Neutrophil (primary cell): ENCODE results near the gene USP20.

ENCODE experiments used
- H3K27ac ChIP-seq: fragments of 200-600 bp; sonication (generic); 2 replicates; pipeline ENCODE4 v1.5.1; 2016; ENCODE audit warnings: mild to moderate bottlenecking, moderate library complexity
- H3K27me3 ChIP-seq: fragments of 200-600 bp; sonication (generic); 2 replicates; pipeline ENCODE4 v1.6.0; 2016; ENCODE audit warnings: mild to moderate bottlenecking
- H3K36me3 ChIP-seq: fragments of 200-600 bp; sonication (generic); 2 replicates; pipeline ENCODE4 v1.5.1; 2017
- H3K4me1 ChIP-seq, 2 experiments: fragments of 200-600 bp in 1 of 2; sonication (generic) in 1 of 2; 1 replicate in 1 of 2; 2 replicates in 1 of 2; pipeline versions ENCODE4 v1.5.1 to v1.6.1; 2013 to 2016; ENCODE audit warnings: low read depth in 1 of 2, low read length in 1 of 2, mild to moderate bottlenecking in 1 of 2, moderate library complexity in 1 of 2; ENCODE audit not compliant: control insufficient read depth in 1 of 2, insufficient read depth in 1 of 2
- H3K4me3 ChIP-seq, 2 experiments: fragments of 200-600 bp in 1 of 2; sonication (generic) in 1 of 2; 1 replicate in 1 of 2; 2 replicates in 1 of 2; pipeline ENCODE4 v1.5.1; 2013 to 2016; ENCODE audit warnings: low read depth in 1 of 2, low read length in 1 of 2, mild to moderate bottlenecking in 1 of 2, moderate library complexity in 1 of 2
- H3K9me3 ChIP-seq: fragments of 200-600 bp; sonication (generic); 2 replicates; pipeline ENCODE4 v1.5.1; 2016
- TF ChIP-seq, protein P1 (sequence below): fragments of 200-600 bp; sonication (generic); IDR thresholded peaks from 2 replicates; pipeline ENCODE4 v1.5.1; 2016; ENCODE audit warnings: antibody characterized with exemption

USP20 gene

DNA sequence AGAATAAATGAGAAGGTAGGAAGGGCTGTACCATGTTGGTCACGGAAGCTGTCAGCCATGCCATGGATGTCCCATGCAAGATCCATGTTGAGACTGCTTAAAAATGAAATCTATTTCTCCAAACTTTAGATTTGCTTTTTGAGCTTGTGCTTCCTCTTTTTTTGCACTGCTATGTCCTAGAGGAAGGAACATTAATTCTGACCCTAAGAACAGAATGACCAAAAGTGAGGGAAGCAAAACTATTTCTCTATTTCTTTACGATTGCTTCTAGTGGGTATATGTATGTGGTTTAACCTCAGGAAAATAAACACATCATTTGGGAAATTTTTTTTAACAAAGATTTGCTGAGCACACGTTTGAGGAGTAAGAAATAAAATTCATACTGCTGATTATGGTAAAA lies 84.6 kb downstream of the USP20 start:
- Histone ChIP-seq H3K4me3 (no peak overlapping the region), H3K9me3 (no peaks in the 10 kb centered on the region), H3K27ac (peak overlapping the region; percentile 74), H3K27me3 (no peaks in the 10 kb centered on the region), H3K36me3 (peaks cover 44% of the 10 kb centered on the region), H3K4me1 (peaks cover 6 to 10% of the 10 kb centered on the region in 2 experiments)
- TF ChIP-seq, protein P1, sequence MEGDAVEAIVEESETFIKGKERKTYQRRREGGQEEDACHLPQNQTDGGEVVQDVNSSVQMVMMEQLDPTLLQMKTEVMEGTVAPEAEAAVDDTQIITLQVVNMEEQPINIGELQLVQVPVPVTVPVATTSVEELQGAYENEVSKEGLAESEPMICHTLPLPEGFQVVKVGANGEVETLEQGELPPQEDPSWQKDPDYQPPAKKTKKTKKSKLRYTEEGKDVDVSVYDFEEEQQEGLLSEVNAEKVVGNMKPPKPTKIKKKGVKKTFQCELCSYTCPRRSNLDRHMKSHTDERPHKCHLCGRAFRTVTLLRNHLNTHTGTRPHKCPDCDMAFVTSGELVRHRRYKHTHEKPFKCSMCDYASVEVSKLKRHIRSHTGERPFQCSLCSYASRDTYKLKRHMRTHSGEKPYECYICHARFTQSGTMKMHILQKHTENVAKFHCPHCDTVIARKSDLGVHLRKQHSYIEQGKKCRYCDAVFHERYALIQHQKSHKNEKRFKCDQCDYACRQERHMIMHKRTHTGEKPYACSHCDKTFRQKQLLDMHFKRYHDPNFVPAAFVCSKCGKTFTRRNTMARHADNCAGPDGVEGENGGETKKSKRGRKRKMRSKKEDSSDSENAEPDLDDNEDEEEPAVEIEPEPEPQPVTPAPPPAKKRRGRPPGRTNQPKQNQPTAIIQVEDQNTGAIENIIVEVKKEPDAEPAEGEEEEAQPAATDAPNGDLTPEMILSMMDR: no peak

DNA sequence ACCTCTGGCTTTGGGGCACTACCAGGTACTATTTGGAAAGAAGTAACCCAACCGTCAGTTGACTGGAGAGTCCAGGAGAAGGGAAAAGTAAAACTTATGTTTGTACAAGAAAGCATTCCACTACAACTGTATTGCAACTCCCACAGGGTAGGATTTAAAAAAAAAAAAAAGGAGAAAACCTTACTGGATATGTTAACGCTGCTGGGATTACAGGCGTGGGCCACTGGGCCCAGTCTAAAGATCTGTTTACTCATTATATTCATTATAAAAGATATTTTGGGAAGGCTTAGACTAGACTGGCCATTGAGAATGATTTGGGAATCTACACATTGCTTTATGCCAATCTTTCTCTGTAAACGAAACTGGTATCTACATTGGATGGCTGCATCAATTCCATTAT lies 86.6 kb downstream of the USP20 start:
- Histone ChIP-seq H3K36me3 (peaks cover 49% of the 10 kb centered on the region), H3K4me3 (no peak overlapping the region), H3K27ac (no peak overlapping the region), H3K9me3 (no peaks in the 10 kb centered on the region), H3K4me1 (peaks cover 6 to 10% of the 10 kb centered on the region in 2 experiments), H3K27me3 (no peaks in the 10 kb centered on the region)
- TF ChIP-seq, protein P1: no peak

DNA sequence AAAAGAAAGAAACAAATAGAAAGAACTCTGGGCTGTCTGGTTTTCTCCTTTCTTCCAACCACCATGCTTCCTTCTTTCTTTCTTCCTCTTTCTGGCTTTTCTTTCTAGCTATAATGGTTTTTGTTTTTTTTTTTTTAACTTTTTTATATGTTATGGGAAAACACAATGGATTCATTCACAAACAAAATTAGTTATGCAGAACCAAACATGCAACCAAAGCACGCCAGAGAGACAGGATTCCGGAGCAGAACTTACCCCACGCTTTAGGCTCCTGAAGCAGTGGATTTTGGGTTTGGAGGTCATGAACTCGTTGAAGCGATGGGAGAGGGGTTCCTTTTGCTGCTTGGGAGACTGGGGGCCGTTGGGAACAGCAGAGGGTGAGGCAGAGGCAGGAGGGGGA lies 88.3 kb downstream of the USP20 start:
- peak overlapping the region; percentile 59 for H3K27ac ChIP-seq
- H3K4me1 ChIP-seq: peaks cover 6 to 10% of the 10 kb centered on the region in 2 experiments
- TF ChIP-seq, protein P1: no peak
- no peak overlapping the region for H3K4me3 ChIP-seq
- H3K27me3 ChIP-seq: no peaks in the 10 kb centered on the region
- peaks cover 63% of the 10 kb centered on the region for H3K36me3 ChIP-seq
- no peaks in the 10 kb centered on the region for H3K9me3 ChIP-seq

DNA sequence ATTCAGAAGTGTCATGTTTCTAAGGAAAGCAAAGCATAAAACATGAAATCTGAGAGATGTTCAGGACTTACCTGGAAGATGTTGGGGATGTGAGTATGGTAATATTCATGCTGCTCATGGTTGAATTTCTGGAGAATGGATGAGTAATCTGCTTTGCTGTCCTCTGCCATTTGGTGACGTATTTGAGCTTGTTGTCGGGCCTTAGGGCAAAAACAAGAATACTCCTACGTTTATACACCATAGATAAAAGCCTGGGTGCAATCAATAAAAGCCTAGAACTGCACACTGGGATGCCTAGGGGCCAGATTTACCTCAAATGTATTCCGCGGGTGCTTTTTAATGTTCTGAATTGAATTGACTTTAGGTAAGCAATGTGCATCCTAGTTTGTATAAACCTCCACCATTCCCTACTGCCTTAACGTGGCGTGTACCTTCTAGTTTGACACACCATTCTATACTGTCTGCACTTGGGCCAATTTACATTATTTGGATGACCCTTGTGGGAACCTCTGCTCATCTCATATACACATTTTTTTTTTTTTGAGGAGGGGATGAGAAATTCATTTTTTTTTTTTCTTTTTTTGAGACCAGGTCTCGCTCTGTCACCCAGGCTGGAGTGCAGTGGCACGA lies 94.4 kb downstream of the USP20 start:
- H3K4me3 ChIP-seq: no peak overlapping the region
- peaks cover 16 to 29% of the 10 kb centered on the region in 2 experiments for H3K4me1 ChIP-seq
- no peak overlapping the region for H3K27ac ChIP-seq
- peaks cover 43% of the 10 kb centered on the region for H3K36me3 ChIP-seq
- no peaks in the 10 kb centered on the region for H3K27me3 ChIP-seq
- TF ChIP-seq, protein P1: no peak
- no peaks in the 10 kb centered on the region for H3K9me3 ChIP-seq

DNA sequence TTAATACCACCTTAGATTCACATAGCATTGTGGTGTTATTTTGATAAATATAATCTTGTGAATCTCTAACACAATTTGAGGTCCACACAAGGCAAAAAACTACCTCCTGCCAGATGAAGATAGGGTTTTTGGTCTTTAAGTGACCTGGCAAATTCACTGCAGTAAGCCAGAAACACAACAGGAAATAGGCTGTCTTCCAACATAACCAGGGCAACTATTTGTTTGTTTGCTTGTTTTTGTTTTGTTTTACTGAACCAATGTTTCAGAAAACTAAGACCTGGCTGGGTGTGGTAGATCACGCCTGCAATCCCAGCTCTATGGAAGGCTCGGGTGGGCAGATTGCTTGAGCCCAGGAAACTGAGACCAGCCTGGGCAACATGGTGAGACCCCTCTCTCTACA lies 95.5 kb downstream of the USP20 start:
- Histone ChIP-seq H3K27me3 (no peaks in the 10 kb centered on the region), H3K9me3 (no peaks in the 10 kb centered on the region), H3K4me3 (no peak overlapping the region), H3K27ac (peak overlapping the region; percentile 79), H3K4me1 (peaks cover 16 to 29% of the 10 kb centered on the region in 2 experiments), H3K36me3 (peaks cover 34% of the 10 kb centered on the region)
- TF ChIP-seq, protein P1: no peak
